IMR-90 (cell line): ENCODE data around the gene DLGAP3. TPM values are rescaled to one million over a fixed set of nuclear protein-coding genes. Genes with fewer than 3 reads are reported as not detected.

Experiments
- ATAC-seq: fragments of 200-7000 bp; cut with Tn5 transposase; 2 replicates; pipeline ENCODE4 v1.9.1; 2020; ENCODE audit warnings: low read depth, mild to moderate bottlenecking, moderate library complexity
- BruUV-seq: library from RNA; stranded (reverse); fragments of 400-500 nt; replicated peaks from 2 replicates; lab custom pipeline; 2021; lab: Mats Ljungman, UMichigan
- CTCF ChIA-PET: fragments of 300-600 bp; formaldehyde crosslinking; extraction: SDS; loops from one replicate; lab custom pipeline; 2021; ENCODE audit warnings: antibody characterized with exemption; lab: Yijun Ruan, JAX
- POLR2A ChIA-PET: fragments of 300-600 bp; sonication (Branson Sonifier 250); formaldehyde crosslinking; loops from one replicate; lab custom pipeline; 2022; ENCODE audit warnings: antibody characterized with exemption; ENCODE audit not compliant: unreplicated experiment; lab: Charles Lee
- DNase-seq: peaks from one replicate; pipeline ENCODE4 v3.0.0; 2013
- H2AFZ ChIP-seq: replicated peaks from 2 replicates; pipeline ENCODE3; 2013; ENCODE audit warnings: low read length, mild to moderate bottlenecking; ENCODE audit not compliant: poor library complexity
- H2AK5ac ChIP-seq: 2 replicates; pipeline ENCODE4 v1.6.1; 2013; ENCODE audit warnings: low read depth, low read length, inconsistent platforms
- H2AK9ac ChIP-seq: replicated peaks from 2 replicates; pipeline ENCODE3; 2013; ENCODE audit warnings: mild to moderate bottlenecking, low read depth, low read length, moderate library complexity; ENCODE audit not compliant: poor library complexity
- H2BK120ac ChIP-seq: 2 replicates; pipeline ENCODE4 v1.6.1; 2013; ENCODE audit warnings: low read depth, low read length, inconsistent platforms
- H2BK15ac ChIP-seq: 3 replicates; pipeline ENCODE4 v1.6.1; 2013; ENCODE audit warnings: low read depth, low read length, inconsistent platforms
- H2BK20ac ChIP-seq: 2 replicates; pipeline ENCODE4 v1.6.1; 2013; ENCODE audit warnings: low read depth, mild to moderate bottlenecking, inconsistent platforms, low read length, moderate library complexity
- H2BK5ac ChIP-seq: 2 replicates; pipeline ENCODE4 v1.6.1; 2013; ENCODE audit warnings: mild to moderate bottlenecking, low read depth, low read length, inconsistent platforms; ENCODE audit not compliant: poor library complexity, severe bottlenecking
- H3K14ac ChIP-seq: replicated peaks from 2 replicates; pipeline ENCODE4 v1.6.1; 2013; ENCODE audit warnings: low read depth, low read length, inconsistent platforms
- H3K18ac ChIP-seq: 2 replicates; pipeline ENCODE4 v1.6.1; 2013; ENCODE audit warnings: low read depth, low read length, control low read depth
- H3K23ac ChIP-seq: 2 replicates; pipeline ENCODE4 v1.6.1; 2013; ENCODE audit warnings: low read depth, low read length, inconsistent platforms
- H3K27ac ChIP-seq: 2 replicates; pipeline ENCODE4 v1.5.1; 2013; ENCODE audit warnings: mild to moderate bottlenecking, control low read depth, low read length; ENCODE audit not compliant: insufficient read depth
- H3K27me3 ChIP-seq: 2 replicates; pipeline ENCODE4 v1.6.1; 2013; ENCODE audit warnings: low read length; ENCODE audit not compliant: control insufficient read depth, insufficient read depth
- H3K36me3 ChIP-seq: 2 replicates; pipeline ENCODE4 v1.6.1; 2013; ENCODE audit warnings: low read length, mixed read lengths; ENCODE audit not compliant: control insufficient read depth, insufficient read depth
- H3K4ac ChIP-seq: 2 replicates; pipeline ENCODE4 v1.6.1; 2013; ENCODE audit warnings: low read depth, low read length, inconsistent platforms
- H3K4me1 ChIP-seq: 2 replicates; pipeline ENCODE4 v1.6.1; 2013; ENCODE audit warnings: low read length, mixed read lengths; ENCODE audit not compliant: control insufficient read depth, insufficient read depth
- H3K4me2 ChIP-seq: 2 replicates; pipeline ENCODE4 v1.6.1; 2013; ENCODE audit warnings: low read depth, mild to moderate bottlenecking, control low read depth, low read length, moderate library complexity
- H3K4me3 ChIP-seq: 2 replicates; pipeline ENCODE4 v1.5.1; 2013; ENCODE audit warnings: low read depth, mild to moderate bottlenecking, control low read depth, low read length, moderate library complexity; ENCODE audit not compliant: insufficient read depth
- H3K56ac ChIP-seq: 2 replicates; pipeline ENCODE4 v1.6.1; 2013; ENCODE audit warnings: low read length, inconsistent platforms; ENCODE audit not compliant: insufficient read depth; ENCODE audit errors: extremely low read depth
- H3K79me1 ChIP-seq, 2 experiments: 2 replicates each; pipeline ENCODE4 v1.6.1; 2013; ENCODE audit warnings: low read length in 2 of 2, inconsistent platforms in 1 of 2, low read depth in 1 of 2
- H3K9ac ChIP-seq: 2 replicates; pipeline ENCODE4 v1.6.1; 2013; ENCODE audit warnings: low read depth, low read length, control low read depth
- H3K9me1 ChIP-seq: 2 replicates; pipeline ENCODE4 v1.6.1; 2013; ENCODE audit warnings: low read length, inconsistent platforms; ENCODE audit not compliant: insufficient read depth
- H3K9me3 ChIP-seq: 2 replicates; pipeline ENCODE4 v1.6.1; 2013; ENCODE audit warnings: low read length; ENCODE audit not compliant: control insufficient read depth, insufficient read depth
- H4K20me1 ChIP-seq: 2 replicates; pipeline ENCODE4 v1.6.1; 2013; ENCODE audit warnings: low read length, inconsistent platforms; ENCODE audit not compliant: insufficient read depth
- H4K5ac ChIP-seq: 2 replicates; pipeline ENCODE4 v1.6.1; 2013; ENCODE audit warnings: mild to moderate bottlenecking, low read depth, low read length, control low read depth
- H4K8ac ChIP-seq, 2 experiments: 2 replicates each; pipeline ENCODE4 v1.6.1; 2013; ENCODE audit warnings: low read depth in 2 of 2, low read length in 2 of 2, control low read depth in 1 of 2, inconsistent platforms in 1 of 2
- H4K91ac ChIP-seq: 2 replicates; pipeline ENCODE4 v1.6.1; 2013; ENCODE audit warnings: low read depth, low read length, inconsistent platforms; ENCODE audit not compliant: insufficient read depth
- BHLHE40 ChIP-seq: fragments of 150-350 bp; IDR thresholded peaks from 2 replicates; pipeline ENCODE4 v1.6.1; 2016; ENCODE audit warnings: mild to moderate bottlenecking, low read depth, low read length
- CHD1 ChIP-seq: IDR thresholded peaks from 2 replicates; pipeline ENCODE4 v1.6.1; 2012; ENCODE audit warnings: low read depth, low read length, improper control_type of control experiment
- CTCF ChIP-seq: conservative IDR thresholded peaks from 2 replicates; pipeline ENCODE4 v1.5.1; 2012; ENCODE audit warnings: mild to moderate bottlenecking, low read depth, low read length, improper control_type of control experiment
- ELK1 ChIP-seq: fragments of 150-350 bp; IDR thresholded peaks from 2 replicates; pipeline ENCODE4 v1.6.1; 2016; ENCODE audit warnings: low read depth, mild to moderate bottlenecking, low read length, moderate library complexity, borderline replicate concordance
- FOS ChIP-seq: fragments of 150-350 bp; IDR thresholded peaks from 2 replicates; pipeline ENCODE4 v1.6.1; 2016; ENCODE audit warnings: low read depth, low read length
- MAFK ChIP-seq: IDR thresholded peaks from 2 replicates; pipeline ENCODE4 v1.6.1; 2012; ENCODE audit warnings: low read depth, low read length, improper control_type of control experiment
- MXI1 ChIP-seq: IDR thresholded peaks from 2 replicates; pipeline ENCODE4 v1.6.1; 2012; ENCODE audit warnings: low read depth, mild to moderate bottlenecking, low read length, moderate library complexity, borderline replicate concordance
- NFE2L2 ChIP-seq: fragments of 150-350 bp; IDR thresholded peaks from 2 replicates; pipeline ENCODE4 v1.6.1; 2016; ENCODE audit warnings: low read depth, mild to moderate bottlenecking, low read length
- POLR2A ChIP-seq: IDR thresholded peaks from 2 replicates; pipeline ENCODE4 v1.6.1; 2012; ENCODE audit warnings: mild to moderate bottlenecking, low read depth, low read length
- RAD21 ChIP-seq: IDR thresholded peaks from 2 replicates; pipeline ENCODE4 v1.6.1; 2012; ENCODE audit warnings: low read length, improper control_type of control experiment
- RCOR1 ChIP-seq: IDR thresholded peaks from 2 replicates; pipeline ENCODE4 v1.6.1; 2012; ENCODE audit warnings: mild to moderate bottlenecking, low read length, improper control_type of control experiment; ENCODE audit not compliant: insufficient replicate concordance
- RFX5 ChIP-seq: IDR thresholded peaks from 2 replicates; pipeline ENCODE4 v1.8.0; 2012; ENCODE audit warnings: low read depth, mild to moderate bottlenecking, low read length, moderate library complexity
- SMC3 ChIP-seq: fragments of 150-350 bp; IDR thresholded peaks from 2 replicates; pipeline ENCODE4 v1.6.1; 2016; ENCODE audit warnings: low read depth, mild to moderate bottlenecking, antibody characterized with exemption, low read length, moderate library complexity
- WGBS, 2 experiments: methylation state at CpG; one replicate each; pipeline versions ENCODE4 v1.1.5 to v1.1.7; 2013; ENCODE audit warnings: missing lambda C conversion rate in 2 of 2; ENCODE audit not compliant: insufficient read length in 1 of 2; ENCODE audit errors: extremely low coverage in 2 of 2; 5-methylcytosine and 5-hydroxymethylcytosine counted together
- dilution Hi-C: fragments of 300-500 bp; cut with HindIII; formaldehyde crosslinking; loops from one replicate; pipeline ENCODE4 v1.14.3; 2018; ENCODE audit warnings: low sequenced_read_pairs; ENCODE audit not compliant: unreplicated experiment
- in situ Hi-C: fragments of 300-500 bp; cut with MboI; formaldehyde crosslinking; loops from 3 replicates; pipeline ENCODE4 v1.14.3; 2019; ENCODE audit warnings: low sequenced_read_pairs, inconsistent platforms, mixed read lengths
- intact Hi-C: fragments of 100-400 bp; cut with micrococcal nuclease; formaldehyde crosslinking; loops from 2 replicates; pipeline ENCODE4 v1.10.0; 2022
- polyA plus RNA-seq, 3 experiments: library from polyadenylated mRNA; depleted of rRNA; stranded (reverse); fragments of >200 nt; gene quantifications; 2 replicates each; pipeline ENCODE4 v1.2.3, GENCODE V29; 2012; ENCODE audit warnings: low replicate concordance in 1 of 3
- total RNA-seq: library from RNA; depleted of rRNA; stranded (reverse); fragments of >200 nt; gene quantifications from 2 replicates; pipeline ENCODE4 v1.2.3, GENCODE V29; 2012

DLGAP3 gene
- total and polyA plus RNA-seq, 2 of the 4 experiments (the other 2 are of a cell fraction) = 0.02 TPM; not detected in 1

GRCh38 chr1:34901919-34902318 lies 27.5 kb downstream of the DLGAP3 start (continued):
- no peak for TF ChIP-seq CHD1
- no peak for TF ChIP-seq SMC3
- TF ChIP-seq NFE2L2 = no peak

- Histone ChIP-seq H2AK9ac (no peak overlapping the region), H2AK5ac (no peak overlapping the region), H4K91ac (no peak overlapping the region), H3K4me1 (no peaks in the 10 kb centered on the region), H2BK5ac (no peak overlapping the region), H2BK15ac (no peak overlapping the region), H3K18ac (no peak overlapping the region), H3K36me3 (no peaks in the 10 kb centered on the region), H4K8ac (no peak overlapping the region), H3K9ac (no peak overlapping the region), H3K4me2 (no peak overlapping the region), H2BK120ac (no peak overlapping the region), H3K4ac (no peak overlapping the region), H3K79me1 (no peaks in the 10 kb centered on the region), H3K9me1 (no peaks in the 10 kb centered on the region), H2BK20ac (no peak overlapping the region), H3K27me3 (peaks cover 10% of the 10 kb centered on the region), H4K5ac (no peak overlapping the region), H4K20me1 (no peaks in the 10 kb centered on the region), H3K9me3 (no peaks in the 10 kb centered on the region), H3K14ac (no peak overlapping the region), H3K23ac (no peak overlapping the region), H3K4me3 (no peak overlapping the region), H3K56ac (no peak overlapping the region), H3K27ac (no peak overlapping the region), H2AFZ (no peak overlapping the region)
- 55% methylated on average over 7 of the region's 13 CpGs; no CpG with 5 or more reads in 1 of the 2 experiments for WGBS, 2 experiments
- no TSS peak for BruUV-seq
- no peak for DNase-seq
- CTCF ChIA-PET = no interaction called here
- in situ Hi-C loops (no loop called here), intact Hi-C loops (no loop called here), dilution Hi-C loops (no loop called here)
- no peak for ATAC-seq
- POLR2A ChIA-PET = no interaction called here
- TF ChIP-seq FOS (no peak), POLR2A (no peak), CTCF (no peak), MAFK (no peak), RCOR1 (no peak), SMC3 (no peak), RAD21 (no peak), RFX5 (no peak), MXI1 (no peak), BHLHE40 (no peak), ELK1 (no peak), CHD1 (no peak), NFE2L2 (no peak)
These were observed 28.5 kb downstream of the DLGAP3 start for GRCh38 chr1:34900775-34901502.
